HG03457 (cell line): ENCODE results near the gene GPD1.
"Not testable (repeated sequence)": the region's sequence is repeated elsewhere in the genome, so short reads cannot be mapped to it uniquely, and the experiment has no call there.

Experiments used
- ATAC-seq: cut with Tn5 transposase; IDR thresholded peaks from one replicate; pipeline ENCODE4 v1.9.1; 2021; ENCODE audit warnings: moderate number of reproducible peaks; ENCODE audit not compliant: unreplicated experiment

GPD1 gene

GRCh38 chr12:50073206-50073605, 30.6 kb upstream of the GPD1 start:
- ATAC-seq, result no peak

- no peak for ATAC-seq
Observed at GRCh38 chr12:50073712-50074111, 30.1 kb upstream of the GPD1 start.

GRCh38 chr12:50074936-50075807, 28.6 kb upstream of the GPD1 start:
- ATAC-seq, result no peak

GRCh38 chr12:50075808-50076170, 28.0 kb upstream of the GPD1 start:
- ATAC-seq, result no peak

GRCh38 chr12:50077099-50077498, 26.7 kb upstream of the GPD1 start:
- no peak for ATAC-seq

GRCh38 chr12:50078281-50078680, 25.5 kb upstream of the GPD1 start:
- ATAC-seq, result no peak

GRCh38 chr12:50079771-50080170, 24.0 kb upstream of the GPD1 start:
- no peak for ATAC-seq

- no peak for ATAC-seq
Observed at GRCh38 chr12:50081096-50081808, 22.6 kb upstream of the GPD1 start.

- no peak for ATAC-seq
Observed at GRCh38 chr12:50082644-50083043, 21.2 kb upstream of the GPD1 start.

- ATAC-seq, result no peak
Observed at GRCh38 chr12:50083301-50083700, 20.5 kb upstream of the GPD1 start.

GRCh38 chr12:50084409-50084774, 19.4 kb upstream of the GPD1 start:
- ATAC-seq, result not testable (repeated sequence)

- peak; percentile 60 for ATAC-seq
Observed at GRCh38 chr12:50084775-50085614, 18.8 kb upstream of the GPD1 start, which contains the start of gene SMARCD1. TSS of gene SMARCD1 (plus strand) at chr12:50085342. CDS start at chr12:50085370, 28 bp downstream.

- ATAC-seq, result no peak
Observed at GRCh38 chr12:50085615-50086072, 18.2 kb upstream of the GPD1 start.

- ATAC-seq, result no peak
Observed at GRCh38 chr12:50086148-50086547, 17.7 kb upstream of the GPD1 start.

- ATAC-seq, result no peak
Observed at GRCh38 chr12:50087151-50087550, 16.7 kb upstream of the GPD1 start.

- no peak for ATAC-seq
Observed at GRCh38 chr12:50087995-50088394, 15.8 kb upstream of the GPD1 start.

- no peak for ATAC-seq
Observed at GRCh38 chr12:50088577-50089335, 15.1 kb upstream of the GPD1 start.

GRCh38 chr12:50089730-50090129, 14.1 kb upstream of the GPD1 start:
- no peak for ATAC-seq

GRCh38 chr12:50090391-50090790, 13.4 kb upstream of the GPD1 start:
- ATAC-seq, result no peak

GRCh38 chr12:50097952-50098351, 5.9 kb upstream of the GPD1 start:
- ATAC-seq, result no peak
